NCI-H1694 (cell line): ENCODE results near the gene PMS2.
A peak's percentile ranks its signal among the peaks of the same experiment; 100 is the strongest.
"Not testable (repeated sequence)": the region's sequence is repeated elsewhere in the genome, so short reads cannot be mapped to it uniquely, and the experiment has no call there.

ENCODE experiments used
- DNase-seq: peaks from one replicate; lab custom pipeline; 2025; lab: John Stamatoyannopoulos, UW

Gene PMS2, protein sequence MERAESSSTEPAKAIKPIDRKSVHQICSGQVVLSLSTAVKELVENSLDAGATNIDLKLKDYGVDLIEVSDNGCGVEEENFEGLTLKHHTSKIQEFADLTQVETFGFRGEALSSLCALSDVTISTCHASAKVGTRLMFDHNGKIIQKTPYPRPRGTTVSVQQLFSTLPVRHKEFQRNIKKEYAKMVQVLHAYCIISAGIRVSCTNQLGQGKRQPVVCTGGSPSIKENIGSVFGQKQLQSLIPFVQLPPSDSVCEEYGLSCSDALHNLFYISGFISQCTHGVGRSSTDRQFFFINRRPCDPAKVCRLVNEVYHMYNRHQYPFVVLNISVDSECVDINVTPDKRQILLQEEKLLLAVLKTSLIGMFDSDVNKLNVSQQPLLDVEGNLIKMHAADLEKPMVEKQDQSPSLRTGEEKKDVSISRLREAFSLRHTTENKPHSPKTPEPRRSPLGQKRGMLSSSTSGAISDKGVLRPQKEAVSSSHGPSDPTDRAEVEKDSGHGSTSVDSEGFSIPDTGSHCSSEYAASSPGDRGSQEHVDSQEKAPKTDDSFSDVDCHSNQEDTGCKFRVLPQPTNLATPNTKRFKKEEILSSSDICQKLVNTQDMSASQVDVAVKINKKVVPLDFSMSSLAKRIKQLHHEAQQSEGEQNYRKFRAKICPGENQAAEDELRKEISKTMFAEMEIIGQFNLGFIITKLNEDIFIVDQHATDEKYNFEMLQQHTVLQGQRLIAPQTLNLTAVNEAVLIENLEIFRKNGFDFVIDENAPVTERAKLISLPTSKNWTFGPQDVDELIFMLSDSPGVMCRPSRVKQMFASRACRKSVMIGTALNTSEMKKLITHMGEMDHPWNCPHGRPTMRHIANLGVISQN

DNA sequence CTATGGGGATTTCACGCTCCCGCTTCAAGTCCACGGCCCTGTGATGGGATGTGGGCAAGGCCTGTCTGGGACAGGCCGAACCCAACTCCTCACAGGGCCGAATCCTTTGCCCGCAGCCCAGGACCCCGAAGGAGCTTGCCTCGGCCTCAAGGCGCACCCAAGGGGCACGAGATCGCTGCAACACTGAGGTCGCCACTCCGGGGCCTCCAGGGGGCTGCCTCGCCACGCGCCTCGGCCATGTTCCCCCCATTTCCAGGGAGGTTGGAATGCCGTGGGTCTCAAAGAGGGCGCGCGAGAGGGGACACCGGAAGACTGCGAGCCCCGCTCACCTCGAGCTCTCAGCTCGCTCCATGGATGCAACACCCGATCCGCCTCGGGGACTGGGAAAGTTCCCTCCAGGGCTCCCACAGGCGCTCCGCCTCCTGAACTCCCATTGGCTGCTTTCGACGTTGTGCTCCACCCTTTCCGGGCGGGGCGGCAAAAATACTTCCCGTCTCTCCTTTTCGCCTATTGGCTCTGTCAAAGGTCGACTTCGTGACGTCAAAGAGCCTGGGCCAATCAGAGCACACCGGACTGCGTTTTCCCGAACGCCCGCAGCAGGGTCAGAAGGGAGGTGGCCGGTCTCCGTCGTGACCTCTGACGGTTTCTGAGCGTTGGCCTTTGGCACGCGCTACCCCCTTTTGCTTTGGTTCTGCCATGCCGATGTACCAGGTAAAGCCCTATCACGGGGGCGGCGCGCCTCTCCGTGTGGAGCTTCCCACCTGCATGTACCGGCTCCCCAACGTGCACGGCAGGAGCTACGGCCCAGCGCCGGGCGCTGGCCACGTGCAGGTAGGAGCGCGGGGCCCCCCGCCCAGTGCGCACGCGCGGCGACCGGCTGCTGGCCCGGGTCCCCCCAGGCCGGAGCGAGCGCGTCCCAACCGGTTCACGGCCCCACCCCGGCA, at the start of gene PMS2, which contains the start of gene AIMP2:
PMS2 (minus strand) TSS at position 382 of the 944 bp plus-strand sequence; CDS start at position 352, 30 bp downstream.
AIMP2 (plus strand) TSS at position 605 of the 944 bp plus-strand sequence; CDS start at position 697, 92 bp downstream.
- DNase-seq = peak; percentile 97

DNA sequence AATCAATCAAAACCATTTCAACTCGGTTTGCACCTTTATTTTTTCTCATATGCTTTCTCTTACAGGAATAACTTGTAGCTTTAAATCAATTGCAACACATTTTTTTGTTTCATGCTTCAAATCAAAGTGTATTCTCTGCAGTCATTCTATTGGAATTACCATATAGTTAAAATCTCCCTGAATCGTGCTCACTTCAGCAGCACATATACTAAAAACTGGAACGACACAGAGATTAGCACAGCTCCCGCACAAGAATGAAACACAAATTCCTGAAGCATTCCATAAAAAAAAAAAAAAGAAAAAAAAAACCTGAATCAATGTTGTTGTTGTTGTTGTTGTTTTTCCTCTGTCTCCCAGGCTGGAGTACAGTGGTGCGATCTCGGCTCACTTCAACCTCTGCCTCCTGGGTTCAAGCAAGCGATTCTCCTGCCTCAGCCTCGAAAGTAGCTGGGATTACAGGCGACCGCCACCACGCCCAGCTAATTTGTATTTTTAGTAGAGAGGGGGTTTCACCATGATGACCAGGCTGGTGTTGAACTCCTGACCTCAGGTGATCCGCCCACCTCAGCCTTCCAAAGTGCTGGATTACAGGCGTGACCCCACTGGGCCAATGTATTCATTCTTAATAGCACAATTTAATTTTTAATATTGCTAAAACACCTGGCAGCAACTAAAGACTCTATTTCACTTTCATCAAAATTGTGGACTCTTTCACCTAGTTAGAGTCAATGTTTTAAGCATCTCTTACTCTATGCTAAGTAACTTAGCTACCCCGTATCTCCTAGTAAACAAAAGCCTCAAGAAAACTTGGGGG, 48.7 kb upstream of the PMS2 start:
- no peak for DNase-seq

DNA sequence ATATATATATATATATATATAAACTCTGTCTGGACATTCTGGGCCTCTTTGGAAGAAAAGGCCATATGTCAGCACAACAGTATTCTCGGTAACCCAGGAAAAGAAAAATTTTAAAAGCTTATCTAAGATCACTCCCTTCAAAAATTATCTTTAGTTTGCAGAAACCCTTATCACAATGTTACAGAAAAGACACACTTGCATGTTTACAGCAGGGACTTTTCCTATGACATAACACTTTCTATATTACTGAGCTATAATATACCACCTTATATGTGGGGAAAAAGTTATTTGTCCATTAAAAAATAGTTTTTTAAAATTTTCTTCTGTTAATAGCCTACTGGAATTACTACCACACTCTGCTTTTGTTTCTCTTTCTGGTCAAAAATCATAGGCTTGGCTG, 47.8 kb upstream of the PMS2 start:
- DNase-seq = no peak

DNA sequence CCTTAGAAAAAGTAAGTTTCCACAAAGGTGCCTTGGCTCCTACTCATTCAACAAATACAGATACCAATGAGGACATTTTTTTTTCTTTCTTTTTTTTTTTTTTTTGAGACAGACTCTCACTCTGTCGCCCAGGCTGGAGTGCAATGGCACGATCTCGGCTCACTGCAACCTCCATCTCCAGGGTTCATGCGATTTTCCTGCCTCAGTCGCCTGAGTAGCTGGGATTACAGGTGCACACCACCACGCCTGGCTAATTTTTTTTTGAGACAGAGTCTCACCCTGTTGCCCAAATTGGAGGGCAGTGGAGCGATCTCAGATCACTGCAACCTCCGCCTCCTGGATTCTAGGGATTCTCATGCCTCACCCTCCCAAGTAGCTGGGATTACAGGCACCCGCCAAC, 42.3 kb upstream of the PMS2 start:
- not testable (repeated sequence) for DNase-seq

DNA sequence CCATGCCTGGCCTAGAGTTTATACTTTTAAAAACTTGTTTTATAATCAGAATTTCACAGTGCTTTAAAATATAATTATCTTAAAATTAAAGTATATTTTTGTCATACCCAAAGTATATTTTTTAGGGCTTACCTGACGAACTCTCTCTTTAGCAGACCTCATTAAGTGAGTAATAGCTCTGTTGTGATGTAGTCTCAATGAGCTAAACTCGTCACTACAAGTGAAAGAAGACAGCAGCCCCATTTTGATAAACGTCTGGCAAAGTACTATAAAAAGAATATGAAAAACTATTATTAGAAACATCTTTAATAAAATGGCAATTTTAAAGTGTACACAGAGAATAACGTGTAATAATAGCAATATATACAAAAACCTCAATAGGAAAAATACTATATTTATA, 40.9 kb upstream of the PMS2 start:
- no peak for DNase-seq

DNA sequence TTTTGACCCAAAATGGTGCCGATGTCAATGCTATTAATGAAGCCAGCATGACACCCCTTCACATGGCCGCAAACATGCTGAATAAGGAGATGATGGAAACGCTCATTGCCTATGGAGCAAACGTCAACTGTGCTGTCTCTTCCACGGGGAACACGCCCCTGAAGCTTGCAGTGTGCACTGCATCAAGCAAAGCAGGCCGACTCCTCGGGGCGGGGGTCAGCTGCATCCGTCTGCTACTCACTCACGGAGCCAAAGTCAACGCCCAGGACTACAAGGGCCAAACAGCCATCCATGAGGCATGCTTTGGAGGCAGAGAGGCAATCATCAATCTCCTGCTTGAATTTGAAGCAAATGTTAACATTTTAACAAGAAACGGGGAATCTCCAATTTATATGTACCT, 26.8 kb upstream of the PMS2 start:
- no peak for DNase-seq

DNA sequence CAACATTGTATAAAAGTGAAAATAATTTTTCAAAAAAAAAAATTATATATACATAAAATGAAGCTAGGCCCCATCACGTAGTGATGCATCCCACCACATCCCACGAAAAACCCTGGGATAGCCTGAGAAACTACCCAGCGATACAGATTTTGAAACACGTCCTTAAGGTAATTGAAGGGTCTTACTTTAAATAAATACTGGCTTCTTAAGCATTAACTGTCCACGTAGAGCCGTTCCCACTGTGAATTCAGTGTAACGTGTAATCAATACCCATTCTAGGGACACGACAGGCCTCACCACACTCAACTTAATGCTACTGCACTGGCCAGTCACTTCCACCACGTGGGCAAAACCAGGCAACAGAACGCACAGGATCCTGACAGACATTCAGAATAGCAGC, 26.3 kb upstream of the PMS2 start:
- DNase-seq = no peak

DNA sequence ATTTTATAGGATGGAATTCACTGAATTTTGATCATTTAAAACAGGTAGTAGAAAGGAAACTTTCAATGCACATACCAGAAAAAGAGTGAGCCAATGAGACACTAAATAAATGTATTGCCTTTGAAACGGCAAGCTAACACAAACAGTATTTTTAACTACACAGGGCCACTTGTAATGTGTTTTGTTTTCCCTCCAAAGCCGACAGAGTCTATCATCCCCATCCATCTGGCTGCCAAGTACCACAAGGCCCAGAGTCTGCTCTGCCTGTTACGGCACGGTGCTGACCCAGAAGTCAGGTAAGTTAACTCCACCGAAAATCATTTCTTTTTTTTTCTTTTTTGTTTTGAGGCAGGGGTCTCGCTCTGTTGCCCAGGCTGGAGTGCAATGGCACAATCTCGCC, 23.8 kb upstream of the PMS2 start:
- no peak for DNase-seq

DNA sequence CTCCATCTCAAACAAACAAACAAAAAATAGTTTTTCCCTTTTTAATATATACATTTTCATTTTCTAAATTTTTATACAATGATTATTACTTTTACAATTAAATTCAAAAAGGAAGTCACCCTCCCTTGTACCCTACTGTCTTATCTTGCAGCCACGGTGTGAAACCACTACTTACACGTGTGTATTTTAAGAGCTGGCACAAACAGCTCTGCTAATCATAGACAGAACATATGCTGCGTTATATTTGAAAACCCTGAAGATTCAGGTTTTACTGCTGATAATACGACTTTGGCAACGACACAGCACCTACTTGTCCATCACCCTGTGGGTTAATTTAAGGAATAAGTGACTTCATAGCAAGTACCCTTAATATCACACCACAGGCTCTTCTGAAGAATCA, 23.3 kb upstream of the PMS2 start:
- no peak for DNase-seq

DNA sequence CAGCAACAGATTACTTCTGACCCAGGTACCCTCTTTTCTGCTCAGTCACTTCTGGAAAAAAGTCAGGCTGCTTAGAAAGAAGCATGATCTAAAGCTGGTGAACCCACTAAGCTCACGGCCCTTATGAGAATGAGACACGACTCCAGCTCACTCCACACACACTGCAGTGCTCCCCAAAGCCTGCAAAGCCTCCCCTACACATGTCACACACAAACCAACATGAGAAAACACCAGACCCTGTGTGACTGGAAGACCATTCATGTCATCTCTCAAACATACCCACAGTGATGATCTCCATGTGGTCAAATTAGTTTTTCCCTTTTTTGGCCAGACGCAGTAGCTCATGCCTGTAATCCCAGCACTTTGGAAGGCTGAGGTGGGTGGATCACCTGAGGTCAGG, 22.7 kb upstream of the PMS2 start:
- DNase-seq = no peak

DNA sequence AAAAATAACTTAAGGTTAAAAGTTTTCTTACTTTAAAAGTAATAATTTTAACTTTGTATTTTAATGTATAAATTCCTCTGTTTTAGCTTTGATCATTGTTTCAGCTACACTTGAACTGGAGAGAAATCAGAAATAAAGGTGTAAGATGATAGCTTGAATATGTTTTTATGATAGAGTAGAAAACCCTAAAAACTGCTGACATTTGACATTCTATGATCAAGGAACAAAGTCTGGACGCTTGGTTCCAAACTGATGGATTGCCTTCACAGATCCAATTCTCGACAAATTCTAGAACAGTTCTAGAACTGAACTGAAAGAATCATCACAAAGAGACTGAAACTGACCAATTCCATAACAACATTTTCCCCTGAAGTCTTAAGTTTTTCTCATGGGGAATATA, 22.1 kb upstream of the PMS2 start, which contains the start of gene ANKRD61:
ANKRD61 (plus strand) TSS at position 389 of the 400 bp plus-strand sequence; CDS start at position 389, 0 bp downstream.
- DNase-seq = no peak

DNA sequence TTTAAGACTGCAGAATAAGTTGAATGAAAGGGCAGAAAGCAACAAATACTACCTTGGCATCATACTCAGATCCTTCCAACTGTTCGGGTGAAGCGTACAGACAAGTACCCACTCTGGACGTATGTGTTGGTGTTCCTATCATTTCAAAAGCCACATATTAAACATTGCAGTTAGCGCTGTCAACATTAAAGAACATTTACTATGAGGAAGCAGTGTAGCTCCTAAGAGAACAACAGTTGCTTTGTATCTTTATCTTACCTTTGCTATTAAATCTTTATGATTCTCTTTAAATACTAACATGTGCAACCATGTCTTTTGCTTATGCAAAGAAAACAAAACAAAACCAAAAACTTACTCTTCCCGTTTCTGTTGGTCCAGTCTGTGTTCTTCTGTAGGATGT, 19.7 kb upstream of the PMS2 start:
- no peak for DNase-seq

DNA sequence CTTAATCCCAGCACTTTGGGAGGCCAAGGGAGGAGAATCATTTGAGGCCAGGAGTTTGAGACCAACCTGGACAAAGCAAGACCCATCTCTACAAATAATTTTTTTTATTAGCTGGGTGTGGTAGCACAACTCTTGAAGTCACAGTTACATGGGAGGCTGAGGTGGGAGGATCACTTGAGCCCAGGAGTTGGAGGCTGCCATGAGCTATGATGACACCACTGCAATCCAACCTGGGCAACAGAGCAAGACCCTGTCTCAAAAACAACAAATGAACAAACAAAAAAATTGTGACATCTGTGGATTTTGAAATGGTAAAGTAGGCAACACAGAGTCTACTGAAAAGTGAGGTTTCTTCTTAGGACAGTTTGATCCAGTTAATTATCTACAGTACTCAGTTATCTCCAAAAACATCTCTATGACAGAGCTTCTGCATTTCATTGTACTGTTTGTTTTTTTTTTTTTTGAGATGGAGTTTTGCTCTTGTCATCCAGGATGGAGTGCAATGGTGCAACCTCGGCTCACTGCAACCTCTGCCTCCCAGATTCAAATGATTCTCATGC, 19.0 kb upstream of the PMS2 start:
- DNase-seq = no peak

DNA sequence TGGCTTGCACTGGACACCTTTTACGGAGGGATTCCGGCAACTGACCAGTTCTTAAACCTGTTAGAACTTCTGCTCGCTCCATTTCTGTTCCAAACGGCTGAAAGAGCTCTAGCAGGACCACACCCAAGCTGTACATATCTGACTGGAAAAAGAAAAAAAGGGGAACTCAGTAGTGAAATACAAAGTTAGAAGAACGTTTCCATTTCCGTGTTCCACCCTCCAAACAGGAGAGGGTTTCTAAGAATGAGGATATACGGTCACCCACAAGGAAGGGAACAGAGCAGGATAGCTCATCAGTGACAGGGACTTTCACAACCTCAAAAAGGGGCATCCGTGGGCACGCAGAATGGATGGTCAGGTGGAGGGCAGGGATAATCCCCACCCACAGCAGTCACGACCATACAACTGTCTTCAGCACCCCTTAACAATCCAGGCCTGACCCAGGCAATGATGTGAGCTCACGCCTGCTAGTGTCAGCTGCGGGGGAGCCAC, 18.0 kb upstream of the PMS2 start:
- DNase-seq = no peak

DNA sequence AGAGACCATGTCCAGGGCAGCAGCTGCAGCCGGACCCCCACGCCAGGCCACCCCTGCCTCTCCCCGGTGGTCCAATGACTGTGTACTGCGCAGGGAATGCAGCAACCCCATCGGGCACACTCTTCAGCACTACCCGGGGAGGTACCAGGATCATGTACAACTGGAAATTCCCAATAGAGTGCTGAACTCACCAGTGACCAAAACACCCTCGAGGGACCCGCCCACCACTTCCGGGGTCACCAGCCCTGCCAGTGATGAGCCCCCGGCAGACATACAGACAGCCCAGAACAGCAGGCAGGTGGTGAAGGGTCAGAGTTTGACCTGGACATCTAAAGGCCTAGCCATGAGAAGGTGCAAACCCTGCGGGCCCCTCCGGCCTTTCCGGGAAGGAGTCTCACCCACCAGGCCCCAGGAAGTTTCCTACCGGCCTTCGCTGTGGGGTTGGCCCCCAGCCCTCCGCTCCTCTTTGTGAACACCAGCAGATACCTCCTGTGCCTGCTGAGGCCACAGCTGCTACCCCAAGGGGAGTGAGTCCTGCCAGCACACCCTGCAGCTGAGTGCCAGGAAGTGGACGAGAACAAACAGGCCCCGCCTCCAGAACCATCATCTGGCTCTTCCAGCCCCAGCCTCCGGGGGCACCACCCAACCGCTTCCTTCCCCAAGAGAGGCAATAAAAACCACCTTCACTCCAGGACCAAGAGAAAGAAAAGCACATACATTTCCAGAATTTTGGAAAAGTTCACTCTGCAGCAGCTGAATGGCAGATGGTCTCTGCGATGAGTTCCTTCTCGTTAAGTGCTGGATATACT, 17.4 kb upstream of the PMS2 start:
- peak; percentile 18 for DNase-seq

DNA sequence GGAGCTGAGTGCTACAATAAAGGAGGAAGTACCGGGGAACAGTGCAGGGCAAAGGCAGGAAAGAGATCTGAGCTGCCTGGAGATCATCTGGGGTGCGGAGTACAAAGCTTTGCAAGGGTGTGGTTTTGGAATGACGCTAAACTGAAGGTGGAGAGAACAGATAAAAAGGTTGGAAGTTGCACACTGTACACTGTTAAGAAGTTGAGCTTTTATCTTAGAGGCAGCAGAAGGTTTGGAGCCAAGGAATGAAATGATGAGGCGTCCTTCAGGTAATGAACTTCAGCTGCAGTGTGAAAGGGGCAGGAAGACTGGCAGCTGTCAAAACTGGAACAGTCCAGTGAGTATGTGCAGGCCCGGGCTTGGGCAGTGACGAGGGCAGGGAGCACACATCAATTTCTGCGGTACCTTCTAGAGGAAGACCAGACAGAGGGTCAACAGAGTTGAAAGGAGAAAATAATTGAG, 15.2 kb upstream of the PMS2 start:
- no peak for DNase-seq

DNA sequence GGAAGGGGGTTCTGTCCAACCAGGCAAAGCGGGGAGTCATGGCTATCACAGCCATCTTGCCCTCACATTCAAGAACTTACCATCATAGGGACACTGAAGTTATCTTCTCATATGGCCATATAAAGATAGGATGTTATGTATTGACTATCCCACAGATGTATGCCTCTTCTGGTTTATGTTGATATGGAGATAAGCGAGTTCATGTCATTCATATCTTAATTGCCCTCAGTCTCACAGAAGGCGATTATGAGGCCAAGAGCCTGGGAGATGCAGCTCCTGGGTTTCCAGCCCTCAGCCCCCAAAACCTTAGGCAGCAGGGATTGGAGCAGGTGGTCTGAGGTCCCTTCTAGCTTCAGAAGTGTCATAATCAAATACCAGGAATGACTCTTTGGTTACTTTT, 13.9 kb upstream of the PMS2 start:
- no peak for DNase-seq

DNA sequence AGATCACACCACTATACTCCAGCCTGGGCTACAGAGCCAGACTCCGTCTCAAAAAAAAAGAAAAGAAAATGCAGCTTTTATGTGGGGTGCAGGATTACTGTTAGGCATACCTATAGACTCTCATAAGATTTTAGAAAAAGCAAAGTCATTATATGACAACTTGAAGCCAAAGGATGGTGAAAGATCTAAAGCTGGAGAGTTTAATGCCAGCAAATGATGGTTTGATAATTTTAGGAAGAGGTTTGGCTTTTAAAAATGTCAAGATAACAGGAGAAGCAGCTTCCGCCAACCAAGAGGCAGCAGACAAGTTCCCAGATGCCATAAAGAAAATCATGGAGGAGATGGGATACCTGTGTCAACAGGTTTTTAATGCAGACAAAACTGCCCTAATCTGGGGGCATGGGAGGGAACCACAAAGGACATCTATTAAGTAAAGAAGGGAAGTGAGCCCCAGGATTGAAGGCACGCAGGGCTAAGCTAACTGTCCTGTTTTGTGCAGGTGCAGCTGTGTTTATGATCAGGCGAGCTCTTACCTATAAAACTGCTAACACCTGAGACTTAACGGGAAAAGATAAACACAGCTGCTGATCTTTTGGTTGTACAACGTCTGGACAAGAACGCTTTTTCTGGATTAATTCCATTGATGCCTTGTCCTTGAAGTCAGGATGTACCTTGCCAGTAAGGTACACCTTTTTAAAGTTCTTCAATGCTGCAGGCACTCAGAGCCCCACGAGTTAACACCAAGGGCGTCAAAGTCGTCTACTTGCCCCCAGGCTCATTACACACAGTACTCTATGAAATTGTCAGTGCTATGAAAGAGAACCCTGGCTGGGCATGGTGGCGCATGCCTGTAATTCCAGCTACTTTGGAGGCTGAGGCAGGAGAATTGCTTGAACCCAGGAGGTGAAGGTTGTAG, 11.8 kb upstream of the PMS2 start:
- no peak for DNase-seq

DNA sequence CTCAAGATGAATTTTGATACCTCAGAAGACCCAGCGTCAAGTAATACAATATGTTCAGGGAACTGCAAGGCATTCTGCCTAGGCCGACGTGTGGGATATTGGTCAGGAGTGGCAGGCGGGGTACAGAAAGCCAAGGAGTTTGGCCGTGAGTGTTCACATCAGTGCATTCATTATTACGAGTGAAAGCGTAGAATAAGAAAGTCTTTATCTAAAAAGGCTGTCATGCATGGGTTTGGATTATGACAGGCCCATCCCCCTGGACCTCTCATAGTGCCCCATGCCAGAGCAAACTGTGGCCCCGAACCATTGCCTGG, 7.8 kb upstream of the PMS2 start:
- no peak for DNase-seq
